A549 treated with CORT108297 at 1 μM for 4 hours (cell line): ENCODE data around the gene SH2D2A. TPM values are rescaled to one million over a fixed set of nuclear protein-coding genes. Genes with fewer than 3 reads are reported as not detected.

Source experiments
- total RNA-seq: library from RNA; stranded (reverse); fragments of 200-300 nt; extraction: Qiagen RNA extraction; gene quantifications from 5 replicates; pipeline ENCODE4 v1.2.3, GENCODE V29; 2022

The SH2D2A gene
- 2.8 to 5.1 TPM (median 3.9 TPM) in 5 replicates for total RNA-seq

DNA sequence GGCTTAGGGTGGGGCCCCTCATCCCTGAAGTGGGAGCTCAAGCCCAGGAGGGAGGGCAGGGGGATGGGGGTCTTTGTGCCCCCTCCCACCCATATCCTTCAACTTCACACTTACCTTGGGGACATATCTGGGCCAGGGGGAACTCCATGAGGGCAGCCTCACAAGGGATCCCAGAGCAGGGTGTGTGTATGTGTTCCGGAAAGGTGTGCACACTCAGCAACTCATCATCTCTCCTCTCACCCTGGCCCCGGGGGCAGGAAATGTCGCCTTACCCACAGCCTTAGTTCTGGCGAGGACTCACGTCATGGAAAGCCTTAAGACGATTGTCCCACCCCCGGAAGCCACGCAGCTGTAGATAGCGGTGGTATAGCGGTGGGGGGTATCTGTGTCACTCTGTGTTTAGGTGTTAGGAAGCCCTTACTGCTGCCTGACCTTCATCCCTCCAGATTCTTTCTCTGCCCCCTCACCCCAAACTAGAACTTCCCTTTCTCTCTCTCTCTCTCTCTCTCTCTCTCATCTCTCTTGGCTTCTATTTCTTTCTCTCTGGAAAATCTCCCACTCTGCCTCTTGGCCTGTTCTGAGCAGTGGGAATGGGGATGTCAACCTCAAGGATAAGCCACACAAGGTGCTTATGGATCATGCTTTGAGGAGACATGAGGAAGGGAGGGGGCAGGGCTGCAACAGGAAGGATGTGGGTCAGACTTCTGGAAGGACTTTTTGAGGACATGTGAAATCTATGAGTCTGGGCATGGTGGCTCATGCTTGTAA, at the start of gene SH2D2A:
Gene SH2D2A, minus strand, starts transcription at position 288 of the 768 bp plus-strand sequence. Its CDS starts 140 bp downstream, at position 148.

DNA sequence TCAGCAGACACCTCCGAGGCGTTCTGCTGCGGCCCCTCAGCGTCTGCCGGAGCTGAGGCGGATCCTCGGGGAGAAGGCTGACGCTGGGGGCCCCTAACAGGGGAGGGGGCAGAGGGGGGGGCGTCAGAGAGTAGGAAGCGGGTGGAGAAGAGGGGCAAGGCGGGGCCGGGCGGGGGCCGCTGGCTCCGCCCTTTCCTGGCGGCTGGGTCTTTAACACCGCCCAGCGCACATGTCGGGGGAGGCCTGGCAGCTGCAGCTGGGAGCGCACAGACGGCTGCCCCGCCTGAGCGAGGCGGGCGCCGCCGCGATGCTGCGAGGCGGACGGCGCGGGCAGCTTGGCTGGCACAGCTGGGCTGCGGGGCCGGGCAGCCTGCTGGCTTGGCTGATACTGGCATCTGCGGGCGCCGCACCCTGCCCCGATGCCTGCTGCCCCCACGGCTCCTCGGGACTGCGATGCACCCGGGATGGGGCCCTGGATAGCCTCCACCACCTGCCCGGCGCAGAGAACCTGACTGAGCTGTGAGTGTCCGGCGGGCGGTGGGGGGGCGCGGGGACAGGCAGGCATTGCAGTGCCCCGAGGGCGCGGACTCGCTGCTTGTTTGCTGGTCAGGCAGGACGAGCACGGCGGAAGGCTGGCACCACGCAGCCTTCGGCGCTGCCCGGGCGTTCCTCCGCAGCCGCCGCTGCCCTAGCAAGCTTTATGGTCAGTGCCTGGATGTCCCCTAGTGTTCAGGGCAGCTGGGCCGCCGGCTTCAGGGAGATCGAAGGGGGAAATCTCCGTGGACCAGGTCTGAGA, 44.2 kb upstream of the SH2D2A start, which contains the start of gene NTRK1:
Gene NTRK1, plus strand, starts transcription at position 238 of the 796 bp plus-strand sequence. Its CDS starts 70 bp downstream, at position 308.

DNA sequence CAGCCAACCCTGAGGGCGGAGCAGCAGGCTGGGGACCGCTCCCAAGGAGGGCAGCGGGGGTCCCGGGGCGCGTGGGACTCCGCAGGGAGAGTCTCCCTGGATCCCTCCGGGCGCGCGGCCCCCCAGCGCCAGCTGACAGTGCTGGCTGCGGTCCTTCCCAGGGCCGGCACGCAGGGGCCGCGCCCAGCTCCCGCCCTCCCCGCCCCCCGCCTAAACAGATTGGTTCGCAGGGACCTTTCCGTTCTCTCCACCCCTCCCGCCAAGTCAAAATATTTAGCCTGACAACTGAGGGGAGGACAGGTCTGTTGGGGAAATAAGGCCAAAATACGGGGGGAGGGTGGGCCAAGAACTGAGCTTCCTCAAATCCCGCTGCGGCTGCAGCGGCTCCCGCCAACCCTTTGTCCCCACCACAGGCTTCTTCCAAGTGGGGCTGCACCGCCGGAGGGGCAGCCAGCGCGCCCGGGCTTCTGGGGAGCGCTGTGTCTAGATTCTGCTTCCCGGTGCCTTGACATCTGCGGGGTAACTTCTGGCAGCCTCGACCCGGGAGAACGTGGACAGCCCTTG, 42.4 kb upstream of the SH2D2A start, which contains the start of gene INSRR:
Gene INSRR, minus strand, starts transcription at position 159 of the 564 bp plus-strand sequence. CDS start 496 bp downstream, outside the sequence.

DNA sequence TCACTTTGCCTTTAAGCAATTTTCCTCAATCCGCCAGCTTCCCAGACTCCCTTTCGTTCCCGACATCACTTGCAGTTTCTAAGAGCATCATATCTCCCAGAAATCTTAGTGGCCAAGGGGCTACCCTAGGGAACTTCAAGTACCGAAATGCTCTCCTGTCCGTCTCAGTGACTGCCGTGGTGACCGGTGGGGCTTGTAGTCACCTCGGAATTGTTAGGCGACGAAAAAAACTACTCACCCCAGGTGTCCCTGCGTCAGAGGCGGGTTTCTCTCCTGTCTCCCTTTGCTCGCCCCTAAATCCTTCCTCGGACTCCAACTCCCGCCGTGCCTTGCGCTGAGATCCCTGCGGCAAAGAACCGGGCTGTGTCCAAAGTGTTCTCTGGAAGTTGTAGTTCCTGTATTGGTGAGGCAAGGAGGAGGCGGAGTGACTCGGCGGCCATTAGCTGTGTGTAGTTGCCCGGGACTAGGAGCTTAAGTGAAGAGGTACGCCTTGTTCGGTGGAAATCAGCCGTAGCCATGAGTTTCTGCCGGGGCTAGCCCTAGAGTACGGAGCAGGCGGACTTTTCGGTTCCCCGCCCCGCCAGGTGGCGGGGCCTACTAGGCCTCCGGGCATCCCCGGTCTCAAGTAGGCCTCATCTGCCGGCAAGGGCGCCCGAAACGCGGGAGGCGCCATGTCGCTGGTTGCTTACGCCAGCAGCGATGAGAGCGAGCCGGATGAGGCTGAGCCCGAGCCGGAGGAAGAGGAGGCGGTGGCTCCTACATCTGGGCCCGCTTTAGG, 49.4 kb downstream of the SH2D2A start, which contains the start of gene PRCC:
Gene PRCC, plus strand, starts transcription at position 435 of the 778 bp plus-strand sequence. Its CDS starts 237 bp downstream, at position 672.

Other genes with a start within 250 kb of the SH2D2A start
- 12.2 to 20.9 TPM (median 18.6 TPM) in 5 replicates for gene IQGAP3, start 244.3 kb downstream of the SH2D2A start, total RNA-seq
- not detected in 5 replicates for gene TTC24, start 237.1 kb downstream of the SH2D2A start, total RNA-seq
- 133 to 172 TPM (median 169 TPM) in 5 replicates for gene NAXE, start 225.1 kb downstream of the SH2D2A start, total RNA-seq
- 62.7 to 97.9 TPM (median 67.4 TPM) in 5 replicates for gene GPATCH4, start 215.4 kb downstream of the SH2D2A start, total RNA-seq
- gene HAPLN2, start 197.4 kb downstream of the SH2D2A start, total RNA-seq = 0.14 to 0.21 TPM (median 0.14 TPM) in 3 of 5 replicates, not detected in the others
- gene BCAN, start 174.7 kb downstream of the SH2D2A start, total RNA-seq = 0.05 to 0.12 TPM in 2 of 5 replicates, not detected in the others
- gene NES, start 139.4 kb downstream of the SH2D2A start, total RNA-seq = 1.2 to 1.5 TPM (median 1.3 TPM) in 5 replicates
- 10.1 to 14.1 TPM (median 11.0 TPM) in 5 replicates for gene CRABP2, start 111.3 kb downstream of the SH2D2A start, total RNA-seq
- gene METTL25B, start 88.4 kb downstream of the SH2D2A start, total RNA-seq = 20.7 to 26.6 TPM (median 25.5 TPM) in 5 replicates
- gene ISG20L2, start 88.1 kb downstream of the SH2D2A start, total RNA-seq = 39.8 to 52.9 TPM (median 44.0 TPM) in 5 replicates
- gene MRPL24, start 75.8 kb downstream of the SH2D2A start, total RNA-seq = 173 to 203 TPM (median 195 TPM) in 5 replicates
- gene HDGF, start 65.2 kb downstream of the SH2D2A start, total RNA-seq = 422 to 452 TPM (median 434 TPM) in 5 replicates
- 71.8 to 77.9 TPM (median 77.7 TPM) in 5 replicates for gene PRCC, start 49.3 kb downstream of the SH2D2A start, total RNA-seq
- gene INSRR, start 42.3 kb upstream of the SH2D2A start, total RNA-seq = 0.01 TPM in 1 of 5 replicates, not detected in the others
- 0.06 to 0.15 TPM (median 0.12 TPM) in 5 replicates for gene NTRK1, start 44.0 kb upstream of the SH2D2A start, total RNA-seq
- gene PEAR1, start 76.9 kb upstream of the SH2D2A start, total RNA-seq = 7.8 to 11.1 TPM (median 9.9 TPM) in 5 replicates
- gene LRRC71, start 103.8 kb upstream of the SH2D2A start, total RNA-seq = 0.07 to 0.21 TPM (median 0.13 TPM) in 5 replicates
- gene ARHGEF11, start 228.9 kb upstream of the SH2D2A start, total RNA-seq = 17.4 to 20.3 TPM (median 18.8 TPM) in 5 replicates